Trophoblast cell (in vitro differentiated cells and primary cell): Measurements from ENCODE around the gene ASTN2.
A peak's percentile ranks its signal among the peaks of the same experiment; 100 is the strongest.

Experiments used
- DNase-seq, 2 donors: peaks; one replicate each; pipeline ENCODE4 v3.0.0-alpha.2; 2016
- H2AFZ ChIP-seq: 2 replicates; pipeline ENCODE4 v1.6.1; 2013; ENCODE audit warnings: low read length, moderate library complexity, mild to moderate bottlenecking; ENCODE audit not compliant: insufficient read depth, poor library complexity
- H2AK5ac ChIP-seq: 2 replicates; pipeline ENCODE4 v1.6.1; 2013; ENCODE audit warnings: mild to moderate bottlenecking, low read length
- H2BK120ac ChIP-seq: 2 replicates; pipeline ENCODE4 v1.6.1; 2013; ENCODE audit warnings: low read length, mild to moderate bottlenecking, moderate library complexity; ENCODE audit not compliant: insufficient read depth, poor library complexity
- H2BK12ac ChIP-seq: 2 replicates; pipeline ENCODE4 v1.6.1; 2013; ENCODE audit warnings: mild to moderate bottlenecking, low read length, moderate library complexity
- H2BK5ac ChIP-seq: 2 replicates; pipeline ENCODE4 v1.6.1; 2013; ENCODE audit warnings: low read length, low read depth, moderate library complexity, mild to moderate bottlenecking; ENCODE audit not compliant: poor library complexity
- H3K14ac ChIP-seq: 2 replicates; pipeline ENCODE4 v1.6.1; 2013; ENCODE audit warnings: mild to moderate bottlenecking, low read length
- H3K18ac ChIP-seq: 2 replicates; pipeline ENCODE4 v1.6.1; 2013; ENCODE audit warnings: mild to moderate bottlenecking, low read length
- H3K23ac ChIP-seq: 2 replicates; pipeline ENCODE4 v1.6.1; 2013; ENCODE audit warnings: low read length
- H3K27ac ChIP-seq: 2 replicates; pipeline ENCODE4 v1.5.1; 2013; ENCODE audit warnings: low read depth, mild to moderate bottlenecking, inconsistent platforms, low read length, moderate library complexity
- H3K27me3 ChIP-seq: 2 replicates; pipeline ENCODE4 v1.6.1; 2013; ENCODE audit warnings: inconsistent platforms, mild to moderate bottlenecking, low read length, moderate library complexity; ENCODE audit not compliant: insufficient read depth
- H3K36me3 ChIP-seq, 2 experiments: 1 replicate in 1 of 2; 2 replicates in 1 of 2; pipeline ENCODE4 v1.6.1; 2013; ENCODE audit warnings: low read length in 2 of 2, mild to moderate bottlenecking in 2 of 2, moderate library complexity in 1 of 2; ENCODE audit not compliant: insufficient read depth in 2 of 2, control insufficient read depth in 1 of 2
- H3K4ac ChIP-seq: 2 replicates; pipeline ENCODE4 v1.6.1; 2013; ENCODE audit warnings: low read depth, mild to moderate bottlenecking, low read length, moderate library complexity
- H3K4me1 ChIP-seq, 2 experiments: 1 replicate in 1 of 2; 2 replicates in 1 of 2; pipeline ENCODE4 v1.6.1; 2013; ENCODE audit warnings: low read length in 2 of 2, mild to moderate bottlenecking in 2 of 2, moderate library complexity in 1 of 2; ENCODE audit not compliant: insufficient read depth in 2 of 2, control insufficient read depth in 1 of 2
- H3K4me2 ChIP-seq: 2 replicates; pipeline ENCODE4 v1.6.1; 2013; ENCODE audit warnings: inconsistent platforms, mild to moderate bottlenecking, low read length, moderate library complexity
- H3K4me3 ChIP-seq: 2 replicates; pipeline ENCODE4 v1.5.1; 2013; ENCODE audit warnings: mild to moderate bottlenecking, low read depth, low read length, inconsistent platforms
- H3K79me1 ChIP-seq: one replicate; pipeline ENCODE4 v1.6.1; 2013; ENCODE audit warnings: low read length
- H3K79me2 ChIP-seq: 2 replicates; pipeline ENCODE4 v1.6.1; 2013; ENCODE audit warnings: low read length, mild to moderate bottlenecking; ENCODE audit not compliant: control insufficient read depth, insufficient read depth, poor library complexity
- H3K9ac ChIP-seq: 2 replicates; pipeline ENCODE4 v1.6.1; 2013; ENCODE audit warnings: mild to moderate bottlenecking, low read length
- H3K9me3 ChIP-seq: 2 replicates; pipeline ENCODE4 v1.6.1; 2013; ENCODE audit warnings: low read depth, mild to moderate bottlenecking, control low read depth, inconsistent platforms, low read length; ENCODE audit not compliant: insufficient read depth
- H4K12ac ChIP-seq: 2 replicates; pipeline ENCODE4 v1.6.1; 2013; ENCODE audit warnings: low read depth, mild to moderate bottlenecking, low read length, moderate library complexity
- H4K8ac ChIP-seq: 2 replicates; pipeline ENCODE4 v1.6.1; 2013; ENCODE audit warnings: low read depth, mild to moderate bottlenecking, low read length, moderate library complexity
- H4K91ac ChIP-seq: one replicate; pipeline ENCODE4 v1.6.1; 2013; ENCODE audit warnings: low read depth, mild to moderate bottlenecking, low read length, moderate library complexity
- WGBS: extraction: QIAGEN DNeasy Blood & Tissue Kit; methylation state at CpG from one replicate; pipeline ENCODE4 v1.1.7; 2013; ENCODE audit warnings: missing lambda C conversion rate; ENCODE audit not compliant: insufficient read length, insufficient coverage; ENCODE audit errors: extremely low coverage; 5-methylcytosine and 5-hydroxymethylcytosine counted together

The ASTN2 gene

DNA sequence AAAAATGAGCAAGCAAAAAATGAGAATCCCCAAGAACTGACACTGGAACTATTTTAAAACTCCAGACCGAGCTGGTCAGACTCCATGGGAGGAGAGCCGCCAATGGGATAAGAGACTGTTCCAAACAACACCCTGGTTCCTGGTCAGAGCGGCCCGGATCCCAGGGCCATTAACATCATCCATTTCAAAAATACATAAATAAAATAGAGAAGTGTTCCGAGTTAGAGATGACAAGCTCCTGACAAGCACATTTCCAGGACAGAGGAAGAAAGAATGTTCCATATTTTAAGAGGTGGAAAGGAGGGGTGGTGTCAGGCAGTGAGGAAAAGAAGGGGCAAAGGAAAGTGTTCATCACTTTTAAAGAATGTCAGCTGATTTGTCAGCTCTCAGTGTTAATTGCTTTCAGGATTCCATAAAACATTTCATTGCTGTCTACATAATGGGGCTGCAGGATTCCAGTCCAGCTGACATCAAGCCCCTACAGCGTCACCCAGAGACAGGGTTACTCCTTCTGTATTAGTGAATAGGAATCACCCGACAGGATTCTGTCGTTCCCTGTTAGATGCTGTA lies 930.3 kb downstream of the ASTN2 start:
- Histone ChIP-seq H2BK5ac (no peak overlapping the region), H4K12ac (no peak overlapping the region), H3K79me1 (no peaks in the 10 kb centered on the region), H3K27ac (no peak overlapping the region), H3K14ac (no peak overlapping the region), H3K36me3 (no peaks in the 10 kb centered on the region), H2BK120ac (no peak overlapping the region), H4K8ac (no peak overlapping the region), H3K79me2 (no peaks in the 10 kb centered on the region), H3K23ac (no peak overlapping the region), H3K27me3 (no peaks in the 10 kb centered on the region), H3K4me1 (no peaks in the 10 kb centered on the region), H2BK12ac (peak overlapping the region; percentile 51), H3K9ac (no peak overlapping the region), H4K91ac (no peak overlapping the region), H3K18ac (no peak overlapping the region), H3K9me3 (no peaks in the 10 kb centered on the region), H3K4me2 (no peak overlapping the region), H2AK5ac (no peak overlapping the region), H3K4ac (no peak overlapping the region), H2AFZ (no peak overlapping the region), H3K4me3 (no peak overlapping the region)
- no CpG with 5 or more reads among the region's 8 CpGs for WGBS
- no peak for DNase-seq

DNA sequence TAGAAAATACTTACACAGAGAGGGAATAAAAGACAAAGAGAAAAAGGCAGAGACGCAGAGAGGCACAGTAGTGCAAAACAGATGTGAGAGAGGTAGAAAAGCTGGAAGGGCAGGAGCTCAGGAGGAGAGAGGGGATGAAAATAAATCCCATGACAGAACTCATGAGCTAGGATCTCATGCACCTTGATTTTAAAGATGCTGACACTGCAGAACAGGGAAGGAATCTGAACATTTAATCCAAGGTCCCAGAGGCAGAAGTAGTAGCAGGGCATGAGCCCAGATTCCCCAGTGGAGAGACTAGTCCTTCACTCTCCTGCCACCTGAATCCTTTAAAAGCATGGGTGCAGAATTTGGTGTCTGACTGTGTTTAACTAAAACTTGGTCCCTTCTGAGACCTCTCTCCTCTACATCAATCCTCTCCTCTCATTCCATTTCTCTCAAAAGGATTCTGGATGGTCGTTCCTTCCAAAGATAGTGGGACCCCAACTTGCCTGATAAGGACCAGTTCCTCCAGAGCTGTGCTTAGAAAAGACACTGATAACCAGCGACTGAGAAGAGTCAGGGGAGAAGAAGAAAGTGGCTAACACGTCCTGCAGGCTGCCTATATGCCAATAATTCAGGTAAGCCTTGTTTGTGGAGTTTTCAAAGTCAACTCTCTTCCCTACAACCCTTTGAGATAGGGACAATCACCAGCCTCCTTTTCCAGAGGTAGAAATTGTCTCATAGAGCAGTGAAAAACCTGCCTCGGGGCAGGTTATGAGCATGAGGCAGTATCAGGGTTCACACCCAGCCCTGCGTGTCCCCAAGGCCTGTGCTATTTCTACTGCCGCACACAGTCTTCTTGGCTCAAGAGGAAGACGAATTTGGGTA lies 931.0 kb downstream of the ASTN2 start:
- DNase-seq: no peak
- no peak overlapping the region for H3K23ac ChIP-seq
- H3K18ac ChIP-seq: no peak overlapping the region
- H2AK5ac ChIP-seq: no peak overlapping the region
- H3K9ac ChIP-seq: no peak overlapping the region
- no peaks in the 10 kb centered on the region for H3K79me1 ChIP-seq
- peak overlapping the region; percentile 51 for H2BK12ac ChIP-seq
- H2BK5ac ChIP-seq: no peak overlapping the region
- H3K79me2 ChIP-seq: no peaks in the 10 kb centered on the region
- no peaks in the 10 kb centered on the region for H3K4me1 ChIP-seq
- H2AFZ ChIP-seq: no peak overlapping the region
- no peaks in the 10 kb centered on the region for H3K36me3 ChIP-seq
- no peaks in the 10 kb centered on the region for H3K27me3 ChIP-seq
- no peak overlapping the region for H3K4ac ChIP-seq
- H4K12ac ChIP-seq: no peak overlapping the region
- H4K91ac ChIP-seq: no peak overlapping the region
- no peak overlapping the region for H3K4me2 ChIP-seq
- no peak overlapping the region for H3K4me3 ChIP-seq
- H3K14ac ChIP-seq: no peak overlapping the region
- no peak overlapping the region for H4K8ac ChIP-seq
- H3K27ac ChIP-seq: no peak overlapping the region
- no peak overlapping the region for H2BK120ac ChIP-seq
- H3K9me3 ChIP-seq: no peaks in the 10 kb centered on the region
- no CpG with 5 or more reads among the region's 8 CpGs for WGBS

DNA sequence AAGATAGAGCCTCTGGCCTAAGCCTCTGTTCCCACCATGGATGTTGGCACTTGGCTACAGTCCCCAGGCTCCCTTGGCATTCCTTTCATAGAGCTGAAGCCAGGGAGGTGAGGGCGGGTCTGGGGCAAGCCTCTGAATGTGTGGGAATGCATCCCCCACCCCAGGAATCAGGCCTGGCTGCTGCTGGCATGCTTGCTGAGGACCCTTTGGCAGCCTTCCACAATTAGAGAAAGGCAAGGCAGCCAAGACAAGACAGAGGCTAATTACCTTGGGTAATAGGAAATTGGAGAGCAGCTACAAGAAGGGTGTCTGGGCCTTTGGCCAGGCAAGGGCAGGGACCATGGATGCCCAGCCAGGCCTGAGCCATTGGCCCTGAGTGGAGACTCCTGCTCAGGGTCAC lies 932.1 kb downstream of the ASTN2 start:
- H2AK5ac ChIP-seq: no peak overlapping the region
- no peak overlapping the region for H3K23ac ChIP-seq
- no peak overlapping the region for H2BK120ac ChIP-seq
- no peak overlapping the region for H3K27ac ChIP-seq
- H3K79me2 ChIP-seq: no peaks in the 10 kb centered on the region
- no CpG with 5 or more reads among the region's 1 CpG for whole genome bisulfite sequencing
- H3K27me3 ChIP-seq: no peaks in the 10 kb centered on the region
- no peak overlapping the region for H4K12ac ChIP-seq
- no peak overlapping the region for H3K4ac ChIP-seq
- H2AFZ ChIP-seq: no peak overlapping the region
- H3K14ac ChIP-seq: no peak overlapping the region
- DNase-seq: no peak
- no peak overlapping the region for H2BK5ac ChIP-seq
- H4K8ac ChIP-seq: no peak overlapping the region
- H2BK12ac ChIP-seq: peak overlapping the region; percentile 8
- H3K79me1 ChIP-seq: no peaks in the 10 kb centered on the region
- H3K4me3 ChIP-seq: no peak overlapping the region
- H3K9ac ChIP-seq: no peak overlapping the region
- no peaks in the 10 kb centered on the region for H3K36me3 ChIP-seq
- H3K18ac ChIP-seq: no peak overlapping the region
- H4K91ac ChIP-seq: no peak overlapping the region
- H3K4me1 ChIP-seq: no peaks in the 10 kb centered on the region
- no peaks in the 10 kb centered on the region for H3K9me3 ChIP-seq
- no peak overlapping the region for H3K4me2 ChIP-seq

DNA sequence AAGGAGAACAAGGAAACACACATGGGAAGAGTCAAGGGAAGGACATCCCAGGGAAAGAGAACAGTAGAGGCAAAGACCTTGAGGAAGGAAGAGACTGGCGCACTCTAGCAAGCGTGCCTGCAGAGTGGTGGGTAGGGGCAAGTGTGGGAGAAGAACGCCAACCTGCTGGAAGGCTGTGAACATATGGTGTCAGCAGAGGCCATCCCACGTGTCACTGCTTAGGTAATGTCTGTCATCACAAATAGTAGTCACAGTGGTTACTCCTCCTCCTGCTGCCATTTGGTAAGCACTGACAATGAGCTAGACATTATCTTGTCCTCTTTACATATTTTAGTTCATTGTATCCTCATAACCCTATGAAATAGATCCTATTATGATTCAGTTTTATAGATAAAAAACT lies 934.2 kb downstream of the ASTN2 start:
- Histone ChIP-seq H3K4me2 (no peak overlapping the region), H2BK5ac (no peak overlapping the region), H3K79me1 (no peaks in the 10 kb centered on the region), H3K36me3 (no peaks in the 10 kb centered on the region), H3K18ac (no peak overlapping the region), H3K9me3 (no peaks in the 10 kb centered on the region), H4K8ac (no peak overlapping the region), H3K14ac (no peak overlapping the region), H3K9ac (no peak overlapping the region), H3K4me1 (peaks cover 0 to 6% of the 10 kb centered on the region in 2 experiments), H2AK5ac (no peak overlapping the region), H3K4ac (no peak overlapping the region), H2BK12ac (no peak overlapping the region), H3K23ac (no peak overlapping the region), H3K79me2 (no peaks in the 10 kb centered on the region), H3K27me3 (no peaks in the 10 kb centered on the region), H3K27ac (no peak overlapping the region), H2BK120ac (no peak overlapping the region), H2AFZ (no peak overlapping the region), H4K91ac (no peak overlapping the region), H4K12ac (no peak overlapping the region), H3K4me3 (peak overlapping the region; percentile 52)
- DNase-seq: no peak
- no CpG with 5 or more reads among the region's 4 CpGs for whole genome bisulfite sequencing
